ENCODE results near the gene UNC13A. TPM values are rescaled to one million over a fixed set of nuclear protein-coding genes. Genes with fewer than 3 reads are reported as not detected.

UNC13A gene
- total RNA-seq, 1 donor from 2014 or later, result 1.3 TPM

- no peak for TF ChIP-seq EZH2 (IDR thresholded peaks at IDR 0.05)
- TF ChIP-seq, protein P1, sequence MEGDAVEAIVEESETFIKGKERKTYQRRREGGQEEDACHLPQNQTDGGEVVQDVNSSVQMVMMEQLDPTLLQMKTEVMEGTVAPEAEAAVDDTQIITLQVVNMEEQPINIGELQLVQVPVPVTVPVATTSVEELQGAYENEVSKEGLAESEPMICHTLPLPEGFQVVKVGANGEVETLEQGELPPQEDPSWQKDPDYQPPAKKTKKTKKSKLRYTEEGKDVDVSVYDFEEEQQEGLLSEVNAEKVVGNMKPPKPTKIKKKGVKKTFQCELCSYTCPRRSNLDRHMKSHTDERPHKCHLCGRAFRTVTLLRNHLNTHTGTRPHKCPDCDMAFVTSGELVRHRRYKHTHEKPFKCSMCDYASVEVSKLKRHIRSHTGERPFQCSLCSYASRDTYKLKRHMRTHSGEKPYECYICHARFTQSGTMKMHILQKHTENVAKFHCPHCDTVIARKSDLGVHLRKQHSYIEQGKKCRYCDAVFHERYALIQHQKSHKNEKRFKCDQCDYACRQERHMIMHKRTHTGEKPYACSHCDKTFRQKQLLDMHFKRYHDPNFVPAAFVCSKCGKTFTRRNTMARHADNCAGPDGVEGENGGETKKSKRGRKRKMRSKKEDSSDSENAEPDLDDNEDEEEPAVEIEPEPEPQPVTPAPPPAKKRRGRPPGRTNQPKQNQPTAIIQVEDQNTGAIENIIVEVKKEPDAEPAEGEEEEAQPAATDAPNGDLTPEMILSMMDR (IDR thresholded peaks at IDR 0.05), result no peak
- no peak for TF ChIP-seq EZH2phosphoT487 (IDR thresholded peaks at IDR 0.05)
- no peak overlapping the region for H3K27ac Mint-ChIP-seq
- Histone ChIP-seq H3F3A (ENCODE audit: low read depth) (peaks cover 16% of the 10 kb centered on the region), H3K36me3 (no peaks in the 10 kb centered on the region), H3K4me3 (no peak overlapping the region), H3K4me1 (peaks cover 25% of the 10 kb centered on the region), H3K9me3 (ENCODE audit: low read depth) (no peaks in the 10 kb centered on the region), H3K79me2 (ENCODE audit: low read depth) (no peaks in the 10 kb centered on the region), H2AFZ (replicated peaks) (no peak overlapping the region), H3K27ac (no peak overlapping the region), H3K27me3 (peaks cover 40% of the 10 kb centered on the region), H4K20me1 (ENCODE audit: low read depth) (peaks cover 39% of the 10 kb centered on the region), H3K4me2 (peak overlapping the region; percentile 89), H3K9ac (no peak overlapping the region)
- H3K9me3 Mint-ChIP-seq, result no peaks in the 10 kb centered on the region
- DNase-seq (ENCODE audit: low spot score), result no peak
- H3K4me3 Mint-ChIP-seq, result peak overlapping the region; percentile 70
- H3K36me3 Mint-ChIP-seq, result no peaks in the 10 kb centered on the region
- peaks cover 35% of the 10 kb centered on the region for H3K27me3 Mint-ChIP-seq (ENCODE audit: insufficient read depth, low read depth)
- H3K4me1 Mint-ChIP-seq, result peaks cover 25% of the 10 kb centered on the region
Measured at GRCh38 chr19:17685451-17686022, 2.6 kb downstream of the UNC13A start.

DNA sequence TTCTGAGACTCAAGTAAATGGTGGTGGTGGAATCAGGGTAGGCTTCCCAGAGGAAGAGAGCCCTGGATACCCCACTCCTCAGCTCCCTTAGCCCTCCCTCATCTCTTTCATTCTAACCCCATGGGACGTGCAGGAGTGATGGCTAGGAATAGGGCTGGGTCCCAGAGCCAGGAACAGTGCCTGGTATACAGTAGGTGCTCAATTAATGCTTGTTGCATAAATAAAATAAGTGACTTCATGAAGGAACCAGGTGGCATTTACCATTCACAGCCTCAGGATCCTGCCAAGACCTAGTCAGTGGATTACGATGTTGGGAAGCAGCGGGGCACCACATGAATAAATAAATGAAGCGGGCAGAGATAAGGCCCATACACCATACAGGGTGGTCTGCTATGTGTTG lies 3.9 kb downstream of the UNC13A start:
- peak overlapping the region; percentile 46 for H3K4me3 Mint-ChIP-seq
- H3K27me3 Mint-ChIP-seq (ENCODE audit: insufficient read depth, low read depth), result peaks cover 35% of the 10 kb centered on the region
- no peak overlapping the region for H3K4me3 ChIP-seq
- H3K27ac ChIP-seq, result no peak overlapping the region
- no peak overlapping the region for H3K4me2 ChIP-seq
- H3K27ac Mint-ChIP-seq, result no peak overlapping the region
- TF ChIP-seq EZH2phosphoT487 (IDR thresholded peaks at IDR 0.05) (no peak), EZH2 (IDR thresholded peaks at IDR 0.05) (no peak)
- TF ChIP-seq, protein P1 (IDR thresholded peaks at IDR 0.05), result no peak
- no peak overlapping the region for H3K9ac ChIP-seq
- no peaks in the 10 kb centered on the region for H3K9me3 ChIP-seq (ENCODE audit: low read depth)
- H4K20me1 ChIP-seq (ENCODE audit: low read depth), result peaks cover 43% of the 10 kb centered on the region
- no peaks in the 10 kb centered on the region for H3K79me2 ChIP-seq (ENCODE audit: low read depth)
- H3K9me3 Mint-ChIP-seq, result no peaks in the 10 kb centered on the region
- peaks cover 51% of the 10 kb centered on the region for H3K27me3 ChIP-seq
- H3K4me1 Mint-ChIP-seq, result peaks cover 31% of the 10 kb centered on the region
- DNase-seq (ENCODE audit: low spot score), result no peak
- no peaks in the 10 kb centered on the region for H3K36me3 Mint-ChIP-seq
- H3K36me3 ChIP-seq, result no peaks in the 10 kb centered on the region
- H3F3A ChIP-seq (ENCODE audit: low read depth), result peaks cover 18% of the 10 kb centered on the region
- H2AFZ ChIP-seq (replicated peaks), result no peak overlapping the region
- peaks cover 33% of the 10 kb centered on the region for H3K4me1 ChIP-seq

GRCh38 chr19:17683078-17683477 lies 5.1 kb downstream of the UNC13A start:
- Histone ChIP-seq H3K4me1 (peaks cover 28% of the 10 kb centered on the region), H3K36me3 (no peaks in the 10 kb centered on the region), H4K20me1 (ENCODE audit: low read depth) (peaks cover 37% of the 10 kb centered on the region), H3K27ac (no peak overlapping the region), H3K4me3 (no peak overlapping the region), H3K9me3 (ENCODE audit: low read depth) (no peaks in the 10 kb centered on the region), H3K79me2 (ENCODE audit: low read depth) (no peaks in the 10 kb centered on the region), H3K9ac (no peak overlapping the region), H3K4me2 (no peak overlapping the region), H2AFZ (replicated peaks) (no peak overlapping the region), H3K27me3 (peaks cover 51% of the 10 kb centered on the region), H3F3A (ENCODE audit: low read depth) (peaks cover 13% of the 10 kb centered on the region)
- H3K4me3 Mint-ChIP-seq, result no peak overlapping the region
- H3K9me3 Mint-ChIP-seq, result no peaks in the 10 kb centered on the region
- no peak for TF ChIP-seq EZH2 (IDR thresholded peaks at IDR 0.05)
- TF ChIP-seq, protein P1 (IDR thresholded peaks at IDR 0.05), result no peak
- TF ChIP-seq EZH2phosphoT487 (IDR thresholded peaks at IDR 0.05), result no peak
- peaks cover 26% of the 10 kb centered on the region for H3K4me1 Mint-ChIP-seq
- DNase-seq (ENCODE audit: low spot score), result no peak
- H3K27ac Mint-ChIP-seq, result no peak overlapping the region
- H3K27me3 Mint-ChIP-seq (ENCODE audit: insufficient read depth, low read depth), result peaks cover 36% of the 10 kb centered on the region
- no peaks in the 10 kb centered on the region for H3K36me3 Mint-ChIP-seq
